ENCODE results near the gene PXDN.

GRCh38 chr2:1680222-1681016, 63.9 kb downstream of the PXDN start:
- TF ChIP-seq MTA1 (IDR thresholded peaks at IDR 0.05; ENCODE audit: borderline replicate concordance) (no peak), CTCF (IDR thresholded peaks at IDR 0.05 in 2 of 3, conservative IDR thresholded peaks at IDR 0.05 in 1 of 3; ENCODE audit: insufficient read depth in 2 of 3, low read depth in 1 of 3, low read length in 3 of 3) (no peak)

Measured in K562 (cell line).